B cell (primary cell): ENCODE data around the gene PRKCB. TPM values are rescaled to one million over a fixed set of nuclear protein-coding genes. Genes with fewer than 3 reads are reported as not detected.

ENCODE experiments used
- ATAC-seq: fragments of 200-7000 bp; cut with Tn5 transposase; one replicate; pipeline ENCODE4 v1.10.0; 2021; ENCODE audit warnings: low read depth, mild to moderate bottlenecking, moderate number of reproducible peaks, moderate library complexity
- CTCF ChIA-PET: fragments of 350-600 bp; sonication (Branson Sonifier 250); formaldehyde crosslinking; loops from one replicate; lab custom pipeline; 2021; ENCODE audit warnings: antibody characterized with exemption, inconsistent platforms; lab: Charles Lee
- POLR2A ChIA-PET: fragments of 350-600 bp; sonication (Branson Sonifier 250); formaldehyde crosslinking; loops from one replicate; lab custom pipeline; 2021; ENCODE audit warnings: antibody characterized with exemption; lab: Charles Lee
- DNase-seq: peaks from one replicate; pipeline ENCODE4 v3.0.0; 2013
- H2AFZ ChIP-seq: 2 replicates; pipeline ENCODE4 v1.6.1; 2012; ENCODE audit warnings: mild to moderate bottlenecking, low read depth, low read length; ENCODE audit not compliant: insufficient read depth, poor library complexity, severe bottlenecking
- H3K27ac ChIP-seq, 2 donors: 1 replicate in 1 of 2; 2 replicates in 1 of 2; pipeline ENCODE4 v1.5.1; 2012 to 2013; ENCODE audit warnings: low read length in 2 of 2, mild to moderate bottlenecking in 2 of 2, moderate library complexity in 1 of 2
- H3K27me3 ChIP-seq, 4 experiments: fragments of 200-600 bp in 1 of 4; sonication (generic) in 1 of 4; replicated peaks in 1 of 4; 1 replicate in 2 of 4; 2 replicates in 2 of 4; pipeline versions ENCODE4 v1.6.1 to v1.7.0; 2013 to 2016; ENCODE audit warnings: low read length in 3 of 4, mild to moderate bottlenecking in 2 of 4, mixed read lengths in 1 of 4, moderate library complexity in 1 of 4; ENCODE audit not compliant: insufficient read depth in 4 of 4, control insufficient read depth in 3 of 4; ENCODE audit errors: control extremely low read depth in 1 of 4
- H3K36me3 ChIP-seq, 2 experiments: replicated peaks in 1 of 2; 1 replicate in 1 of 2; 2 replicates in 1 of 2; pipeline versions ENCODE4 v1.6.1 to v1.7.1; 2013; ENCODE audit warnings: low read length in 1 of 2; ENCODE audit not compliant: insufficient read depth in 2 of 2, control insufficient read depth in 1 of 2; ENCODE audit errors: control extremely low read depth in 1 of 2, extremely low read depth in 1 of 2
- H3K4me1 ChIP-seq, 2 donors: fragments of 200-600 bp in 1 of 2; sonication (generic) in 1 of 2; 1 replicate in 1 of 2; 2 replicates in 1 of 2; pipeline versions ENCODE4 v1.5.1 to v1.6.1; 2013 to 2017; ENCODE audit warnings: low read length in 2 of 2; ENCODE audit not compliant: control insufficient read depth in 2 of 2, insufficient read depth in 2 of 2
- H3K4me2 ChIP-seq: replicated peaks from 2 replicates; pipeline ENCODE3; 2012; ENCODE audit warnings: mild to moderate bottlenecking, low read depth, low read length; ENCODE audit not compliant: poor library complexity, severe bottlenecking
- H3K4me3 ChIP-seq, 5 experiments: fragments of 200-600 bp in 1 of 5; sonication (generic) in 1 of 5; 1 replicate in 3 of 5; 2 replicates in 2 of 5; pipeline versions ENCODE4 v1.5.1 to v1.7.0; 2011 to 2016; ENCODE audit warnings: low read length in 4 of 5, mild to moderate bottlenecking in 4 of 5, low read depth in 2 of 5, control low read depth in 1 of 5, moderate library complexity in 1 of 5; ENCODE audit not compliant: insufficient read depth in 1 of 5; ENCODE audit errors: control extremely low read depth in 1 of 5, extremely low read depth in 1 of 5
- H3K79me2 ChIP-seq: fragments of 200-600 bp; sonication (generic); one replicate; pipeline ENCODE4 v1.6.0; 2016; ENCODE audit warnings: low read length; ENCODE audit not compliant: control insufficient read depth, insufficient read depth
- H3K9ac ChIP-seq: fragments of 200-600 bp; sonication (generic); 2 replicates; pipeline ENCODE4 v1.6.1; 2017; ENCODE audit warnings: mild to moderate bottlenecking, low read length, moderate library complexity
- H3K9me3 ChIP-seq, 3 donors: one replicate each; pipeline versions ENCODE4 v1.6.1 to v1.7.1; 2013; ENCODE audit warnings: low read length in 2 of 3; ENCODE audit not compliant: control insufficient read depth in 2 of 3, insufficient read depth in 1 of 3; ENCODE audit errors: control extremely low read depth in 1 of 3
- H4K20me1 ChIP-seq: 2 replicates; pipeline ENCODE4 v1.6.0; 2012; ENCODE audit warnings: mild to moderate bottlenecking, low read length; ENCODE audit not compliant: insufficient read depth, control insufficient read depth, poor library complexity, severe bottlenecking
- H3K27ac Mint-ChIP-seq: one replicate; pipeline ENCODE4 v1.8.0; 2021; ENCODE audit warnings: mixed read lengths
- H3K27me3 Mint-ChIP-seq: one replicate; pipeline ENCODE4 v1.8.0; 2021; ENCODE audit warnings: mixed read lengths
- H3K4me1 Mint-ChIP-seq: one replicate; pipeline ENCODE4 v1.8.0; 2021; ENCODE audit warnings: mixed read lengths
- H3K4me3 Mint-ChIP-seq: one replicate; pipeline ENCODE4 v1.8.0; 2021; ENCODE audit warnings: mixed read lengths
- H3K9me3 Mint-ChIP-seq: one replicate; pipeline ENCODE4 v1.8.0; 2022; ENCODE audit warnings: mixed read lengths; ENCODE audit not compliant: insufficient read depth
- CTCF ChIP-seq: fragments of 200-600 bp; IDR thresholded peaks from one replicate; pipeline ENCODE4 v1.8.0; 2022; ENCODE audit warnings: antibody characterized with exemption, mild to moderate bottlenecking
- EZH2 ChIP-seq: IDR thresholded peaks from 2 replicates; pipeline ENCODE4 v1.6.1; 2012; ENCODE audit warnings: borderline replicate concordance, low read depth, mild to moderate bottlenecking, moderate library complexity, low read length; ENCODE audit not compliant: insufficient read depth, poor library complexity, severe bottlenecking
- WGBS: methylation state at CpG from one replicate; pipeline ENCODE4 v1.1.5; 2013; ENCODE audit warnings: missing lambda C conversion rate; ENCODE audit not compliant: insufficient coverage; 5-methylcytosine and 5-hydroxymethylcytosine counted together
- intact Hi-C: fragments of 100-400 bp; cut with micrococcal nuclease; formaldehyde crosslinking; loops from one replicate; pipeline ENCODE4 v1.10.0; 2022
- polyA plus RNA-seq: library from polyadenylated mRNA; depleted of rRNA; stranded (reverse); fragments of >200 nt; gene quantifications from 2 replicates; pipeline ENCODE4 v1.2.3, GENCODE V29; 2012
- total RNA-seq, 2 donors: library from RNA; stranded (reverse); fragments of 120-200 nt in 1 of 2; gene quantifications; 1 replicate in 1 of 2; 2 replicates in 1 of 2; pipeline versions ENCODE4 v1.2.3 to v1.2.4, GENCODE V29; 2013 to 2022

The PRKCB gene
- total and polyA plus RNA-seq, 2 donors (not counting 1 experiment from before 2014, with no cell fraction given) = 106 to 373 TPM

- Mint-ChIP-seq H3K4me1 (peaks cover 16% of the 10 kb centered on the region), H3K9me3 (no peaks in the 10 kb centered on the region), H3K27me3 (no peaks in the 10 kb centered on the region), H3K27ac (peak overlapping the region; percentile 56), H3K4me3 (no peak overlapping the region)
- Histone ChIP-seq H3K4me1 (peaks cover 0 to 8% of the 10 kb centered on the region in 2 donors), H3K9ac (no peak overlapping the region), H3K4me2 (no peak overlapping the region), H3K9me3 (no peaks in the 10 kb centered on the region), H3K36me3 (peaks cover under 1 to 86% of the 10 kb centered on the region in 2 experiments), H3K27me3 (no peaks in the 10 kb centered on the region), H3K79me2 (peaks cover 20% of the 10 kb centered on the region), H2AFZ (no peak overlapping the region), H4K20me1 (peaks cover 94% of the 10 kb centered on the region), H3K27ac (no peak overlapping the region), H3K4me3 (no peak overlapping the region)
- WGBS = 100% methylated on average over 1 of the region's 1 CpG
- no peak for ATAC-seq
- CTCF ChIA-PET = interaction anchor here (0.9 to 2.6 kb wide), 2 partner anchors 82 to 273 kb away, joined by 3 to 11 read pairs; no protein-coding TSS in a partner anchor
- intact Hi-C loops = no loop called here
- TF ChIP-seq CTCF = no peak
- no peak for TF ChIP-seq EZH2
- no peak for DNase-seq
- POLR2A ChIA-PET = no interaction called here
These were observed 317.0 kb downstream of the PRKCB start for GRCh38 chr16:24152826-24153225.

GRCh38 chr16:24156777-24157176, 321.0 kb downstream of the PRKCB start:
- H3K27ac Mint-ChIP-seq = no peak overlapping the region
- ChIA-PET CTCF (no interaction called here), POLR2A (no interaction called here)
- no peaks in the 10 kb centered on the region for H3K4me1 Mint-ChIP-seq
- Histone ChIP-seq H3K4me2 (no peak overlapping the region), H3K36me3 (peaks cover 10 to 93% of the 10 kb centered on the region in 2 experiments), H3K9me3 (no peaks in the 10 kb centered on the region), H3K27me3 (no peaks in the 10 kb centered on the region), H3K4me3 (no peak overlapping the region), H3K9ac (no peak overlapping the region), H3K79me2 (peaks cover 10% of the 10 kb centered on the region), H2AFZ (no peak overlapping the region), H4K20me1 (peaks cover 82% of the 10 kb centered on the region), H3K4me1 (no peaks in the 10 kb centered on the region), H3K27ac (no peak overlapping the region)
- DNase-seq (no peak), ATAC-seq (no peak)
- H3K9me3 Mint-ChIP-seq = no peaks in the 10 kb centered on the region
- TF ChIP-seq CTCF (no peak), EZH2 (no peak)
- no peaks in the 10 kb centered on the region for H3K27me3 Mint-ChIP-seq
- 100% methylated on average over 1 of the region's 1 CpG for WGBS
- H3K4me3 Mint-ChIP-seq = no peak overlapping the region
- intact Hi-C loops = no loop called here
